Measurements from ENCODE around the gene CTSC. TPM values are rescaled to one million over a fixed set of nuclear protein-coding genes. Genes with fewer than 3 reads are reported as not detected.

CTSC gene
- polyA plus RNA-seq, 1 of the 3 experiments (the other 2 are of a cell fraction) = 104 TPM

GRCh38 chr11:88292171-88292843, 45.2 kb downstream of the CTSC start (continued):
- no peak for TF ChIP-seq MEF2A (IDR thresholded peaks at IDR 0.05; ENCODE audit: borderline replicate concordance, low read depth)
- TF ChIP-seq MAX (IDR thresholded peaks at IDR 0.05; ENCODE audit: low read depth) = peak; percentile 55; the same call in 1 of the 2 replicates
- no peak for TF ChIP-seq SIN3A (IDR thresholded peaks at IDR 0.05; ENCODE audit: borderline replicate concordance, low read depth, low read length)
- TF ChIP-seq RCOR1 (IDR thresholded peaks at IDR 0.05; ENCODE audit: low read length) = peak; percentile 55
- no peak for TF ChIP-seq RFX5 (IDR thresholded peaks at IDR 0.05; ENCODE audit: low read length)
- TF ChIP-seq TCF12 (IDR thresholded peaks at IDR 0.05) = no peak; the same call in none of the 2 replicates
- TF ChIP-seq USF1 (IDR thresholded peaks at IDR 0.05; ENCODE audit: borderline replicate concordance, low read depth) = no peak
- no peak for TF ChIP-seq ZBTB33 (IDR thresholded peaks at IDR 0.05; ENCODE audit: borderline replicate concordance, low read depth)
- no peak for TF ChIP-seq FOXJ3 (CRISPR knock-in tag; IDR thresholded peaks at IDR 0.05)
- peak; percentile 29; the same call in 1 of the 2 replicates for TF ChIP-seq JUND (IDR thresholded peaks at IDR 0.05)
- no peak for TF ChIP-seq RXRA (IDR thresholded peaks at IDR 0.05; ENCODE audit: borderline replicate concordance, low read depth)
- TF ChIP-seq CTCF (IDR thresholded peaks at IDR 0.05) = peak; percentile 39; the same call in 1 of the 2 replicates
- TF ChIP-seq NRF1 (IDR thresholded peaks at IDR 0.05; ENCODE audit: low read depth, low read length) = no peak
- TF ChIP-seq CHD2 (IDR thresholded peaks at IDR 0.05; ENCODE audit: low read length, partially characterized antibody) = no peak
- no peak for TF ChIP-seq POLR2AphosphoS5 (IDR thresholded peaks at IDR 0.05; ENCODE audit: low read depth, low read length)
- no peak for TF ChIP-seq TAF1 (IDR thresholded peaks at IDR 0.05; ENCODE audit: borderline replicate concordance, low read depth, low read length)
- TF ChIP-seq FOSL2 (IDR thresholded peaks at IDR 0.05; ENCODE audit: borderline replicate concordance, low read depth) = no peak

GRCh38 chr11:88288560-88288959, 49.0 kb downstream of the CTSC start:
- 96% methylated on average over 1 of the region's 1 CpG for WGBS (ENCODE audit: low lambda C conversion rate)
- DNase-seq = no peak

More at GRCh38 chr11:88288560-88288959, 49.0 kb downstream of the CTSC start:
- H3K4me2 ChIP-seq = no peak overlapping the region
- H3K27me3 ChIP-seq (ENCODE audit: insufficient read depth) = no peaks in the 10 kb centered on the region
- H3K9me3 ChIP-seq = no peaks in the 10 kb centered on the region
- H2AFZ ChIP-seq (ENCODE audit: low read depth) = no peak overlapping the region
- ChIA-PET CTCF (no interaction called here), POLR2A (no interaction called here)
- no peaks in the 10 kb centered on the region for H3K36me3 ChIP-seq (replicated peaks in 1 of 2; ENCODE audit: control insufficient read depth in 1 of 2, insufficient read depth in 2 of 2, low read length in 1 of 2)
- no peak overlapping the region for H3K9ac ChIP-seq
- no peaks in the 10 kb centered on the region for H4K20me1 ChIP-seq (ENCODE audit: insufficient read depth)
- H3K4me1 ChIP-seq (ENCODE audit: control insufficient read depth in 1 of 2, insufficient read depth in 2 of 2, low read depth in 1 of 2, low read length in 1 of 2) = peaks cover 5 to 9% of the 10 kb centered on the region in 2 experiments; a peak in 3 of 4 replicates
- no peaks in the 10 kb centered on the region for H3F3A ChIP-seq (replicated peaks; ENCODE audit: insufficient read depth)
- H3K4me3 ChIP-seq (ENCODE audit: low read depth in 2 of 2, low read length in 1 of 2) = no peak overlapping the region
- TF ChIP-seq GABPA (IDR thresholded peaks at IDR 0.05; ENCODE audit: low read depth) (no peak), RXRA (IDR thresholded peaks at IDR 0.05; ENCODE audit: borderline replicate concordance, low read depth) (no peak), CHD2 (IDR thresholded peaks at IDR 0.05; ENCODE audit: low read length, partially characterized antibody) (no peak)
- H3K79me2 ChIP-seq (ENCODE audit: insufficient read depth) = no peaks in the 10 kb centered on the region
- no peaks in the 10 kb centered on the region for H3K9me2 ChIP-seq
- H3K27ac ChIP-seq (ENCODE audit: low read depth in 2 of 2, low read length in 1 of 2) = no peak overlapping the region
